Measurements from ENCODE around the gene GTF2F2.

DNA sequence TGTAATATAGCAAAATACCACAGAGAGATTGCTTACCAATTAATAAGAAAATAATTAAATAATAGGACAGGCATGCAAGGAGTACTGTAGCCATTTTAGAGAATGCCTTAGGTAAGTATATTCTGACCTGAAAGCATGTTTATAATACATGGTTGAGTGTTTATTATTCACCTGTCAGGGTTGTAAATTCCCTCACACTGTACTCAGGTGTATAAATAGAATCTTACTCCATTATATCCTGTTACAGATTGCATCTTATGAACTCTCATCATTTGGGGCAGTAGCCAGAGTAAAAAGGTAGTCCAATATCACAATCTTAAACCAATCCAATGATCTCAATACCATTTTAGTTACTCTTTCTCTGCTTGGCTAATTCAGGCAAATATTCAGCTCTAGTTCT is 35.8 kb upstream of the GTF2F2 start:
- TF ChIP-seq, protein P1, sequence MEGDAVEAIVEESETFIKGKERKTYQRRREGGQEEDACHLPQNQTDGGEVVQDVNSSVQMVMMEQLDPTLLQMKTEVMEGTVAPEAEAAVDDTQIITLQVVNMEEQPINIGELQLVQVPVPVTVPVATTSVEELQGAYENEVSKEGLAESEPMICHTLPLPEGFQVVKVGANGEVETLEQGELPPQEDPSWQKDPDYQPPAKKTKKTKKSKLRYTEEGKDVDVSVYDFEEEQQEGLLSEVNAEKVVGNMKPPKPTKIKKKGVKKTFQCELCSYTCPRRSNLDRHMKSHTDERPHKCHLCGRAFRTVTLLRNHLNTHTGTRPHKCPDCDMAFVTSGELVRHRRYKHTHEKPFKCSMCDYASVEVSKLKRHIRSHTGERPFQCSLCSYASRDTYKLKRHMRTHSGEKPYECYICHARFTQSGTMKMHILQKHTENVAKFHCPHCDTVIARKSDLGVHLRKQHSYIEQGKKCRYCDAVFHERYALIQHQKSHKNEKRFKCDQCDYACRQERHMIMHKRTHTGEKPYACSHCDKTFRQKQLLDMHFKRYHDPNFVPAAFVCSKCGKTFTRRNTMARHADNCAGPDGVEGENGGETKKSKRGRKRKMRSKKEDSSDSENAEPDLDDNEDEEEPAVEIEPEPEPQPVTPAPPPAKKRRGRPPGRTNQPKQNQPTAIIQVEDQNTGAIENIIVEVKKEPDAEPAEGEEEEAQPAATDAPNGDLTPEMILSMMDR (IDR thresholded peaks at IDR 0.05), result no peak
- no peak for TF ChIP-seq POLR2A (IDR thresholded peaks at IDR 0.05)
- TF ChIP-seq POLR2AphosphoS5 (IDR thresholded peaks at IDR 0.05), result no peak
